B cell (primary cell): ENCODE results near the gene PFDN1. TPM values are rescaled to one million over a fixed set of nuclear protein-coding genes. Genes with fewer than 3 reads are reported as not detected.

Experiments
- ATAC-seq: fragments of 200-7000 bp; cut with Tn5 transposase; one replicate; pipeline ENCODE4 v1.10.0; 2021; ENCODE audit warnings: low read depth, mild to moderate bottlenecking, moderate number of reproducible peaks, moderate library complexity
- CTCF ChIA-PET: fragments of 350-600 bp; sonication (Branson Sonifier 250); formaldehyde crosslinking; loops from one replicate; lab custom pipeline; 2021; ENCODE audit warnings: antibody characterized with exemption, inconsistent platforms; lab: Charles Lee
- POLR2A ChIA-PET: fragments of 350-600 bp; sonication (Branson Sonifier 250); formaldehyde crosslinking; loops from one replicate; lab custom pipeline; 2021; ENCODE audit warnings: antibody characterized with exemption; lab: Charles Lee
- DNase-seq: peaks from one replicate; pipeline ENCODE4 v3.0.0; 2013
- H2AFZ ChIP-seq: 2 replicates; pipeline ENCODE4 v1.6.1; 2012; ENCODE audit warnings: mild to moderate bottlenecking, low read depth, low read length; ENCODE audit not compliant: insufficient read depth, poor library complexity, severe bottlenecking
- H3K27ac ChIP-seq, 2 donors: 1 replicate in 1 of 2; 2 replicates in 1 of 2; pipeline ENCODE4 v1.5.1; 2012 to 2013; ENCODE audit warnings: low read length in 2 of 2, mild to moderate bottlenecking in 2 of 2, moderate library complexity in 1 of 2
- H3K27me3 ChIP-seq, 4 experiments: fragments of 200-600 bp in 1 of 4; sonication (generic) in 1 of 4; replicated peaks in 1 of 4; 1 replicate in 2 of 4; 2 replicates in 2 of 4; pipeline versions ENCODE4 v1.6.1 to v1.7.0; 2013 to 2016; ENCODE audit warnings: low read length in 3 of 4, mild to moderate bottlenecking in 2 of 4, mixed read lengths in 1 of 4, moderate library complexity in 1 of 4; ENCODE audit not compliant: insufficient read depth in 4 of 4, control insufficient read depth in 3 of 4; ENCODE audit errors: control extremely low read depth in 1 of 4
- H3K36me3 ChIP-seq, 2 experiments: replicated peaks in 1 of 2; 1 replicate in 1 of 2; 2 replicates in 1 of 2; pipeline versions ENCODE4 v1.6.1 to v1.7.1; 2013; ENCODE audit warnings: low read length in 1 of 2; ENCODE audit not compliant: insufficient read depth in 2 of 2, control insufficient read depth in 1 of 2; ENCODE audit errors: control extremely low read depth in 1 of 2, extremely low read depth in 1 of 2
- H3K4me1 ChIP-seq, 2 donors: fragments of 200-600 bp in 1 of 2; sonication (generic) in 1 of 2; 1 replicate in 1 of 2; 2 replicates in 1 of 2; pipeline versions ENCODE4 v1.5.1 to v1.6.1; 2013 to 2017; ENCODE audit warnings: low read length in 2 of 2; ENCODE audit not compliant: control insufficient read depth in 2 of 2, insufficient read depth in 2 of 2
- H3K4me2 ChIP-seq: replicated peaks from 2 replicates; pipeline ENCODE3; 2012; ENCODE audit warnings: mild to moderate bottlenecking, low read depth, low read length; ENCODE audit not compliant: poor library complexity, severe bottlenecking
- H3K4me3 ChIP-seq, 5 experiments: fragments of 200-600 bp in 1 of 5; sonication (generic) in 1 of 5; 1 replicate in 3 of 5; 2 replicates in 2 of 5; pipeline versions ENCODE4 v1.5.1 to v1.7.0; 2011 to 2016; ENCODE audit warnings: low read length in 4 of 5, mild to moderate bottlenecking in 4 of 5, low read depth in 2 of 5, control low read depth in 1 of 5, moderate library complexity in 1 of 5; ENCODE audit not compliant: insufficient read depth in 1 of 5; ENCODE audit errors: control extremely low read depth in 1 of 5, extremely low read depth in 1 of 5
- H3K79me2 ChIP-seq: fragments of 200-600 bp; sonication (generic); one replicate; pipeline ENCODE4 v1.6.0; 2016; ENCODE audit warnings: low read length; ENCODE audit not compliant: control insufficient read depth, insufficient read depth
- H3K9ac ChIP-seq: fragments of 200-600 bp; sonication (generic); 2 replicates; pipeline ENCODE4 v1.6.1; 2017; ENCODE audit warnings: mild to moderate bottlenecking, low read length, moderate library complexity
- H3K9me3 ChIP-seq, 3 donors: one replicate each; pipeline versions ENCODE4 v1.6.1 to v1.7.1; 2013; ENCODE audit warnings: low read length in 2 of 3; ENCODE audit not compliant: control insufficient read depth in 2 of 3, insufficient read depth in 1 of 3; ENCODE audit errors: control extremely low read depth in 1 of 3
- H4K20me1 ChIP-seq: 2 replicates; pipeline ENCODE4 v1.6.0; 2012; ENCODE audit warnings: mild to moderate bottlenecking, low read length; ENCODE audit not compliant: insufficient read depth, control insufficient read depth, poor library complexity, severe bottlenecking
- H3K27ac Mint-ChIP-seq: one replicate; pipeline ENCODE4 v1.8.0; 2021; ENCODE audit warnings: mixed read lengths
- H3K27me3 Mint-ChIP-seq: one replicate; pipeline ENCODE4 v1.8.0; 2021; ENCODE audit warnings: mixed read lengths
- H3K4me1 Mint-ChIP-seq: one replicate; pipeline ENCODE4 v1.8.0; 2021; ENCODE audit warnings: mixed read lengths
- H3K4me3 Mint-ChIP-seq: one replicate; pipeline ENCODE4 v1.8.0; 2021; ENCODE audit warnings: mixed read lengths
- H3K9me3 Mint-ChIP-seq: one replicate; pipeline ENCODE4 v1.8.0; 2022; ENCODE audit warnings: mixed read lengths; ENCODE audit not compliant: insufficient read depth
- EZH2 ChIP-seq: IDR thresholded peaks from 2 replicates; pipeline ENCODE4 v1.6.1; 2012; ENCODE audit warnings: borderline replicate concordance, low read depth, mild to moderate bottlenecking, moderate library complexity, low read length; ENCODE audit not compliant: insufficient read depth, poor library complexity, severe bottlenecking
- WGBS: methylation state at CpG from one replicate; pipeline ENCODE4 v1.1.5; 2013; ENCODE audit warnings: missing lambda C conversion rate; ENCODE audit not compliant: insufficient coverage; 5-methylcytosine and 5-hydroxymethylcytosine counted together
- intact Hi-C: fragments of 100-400 bp; cut with micrococcal nuclease; formaldehyde crosslinking; loops from one replicate; pipeline ENCODE4 v1.10.0; 2022
- polyA plus RNA-seq: library from polyadenylated mRNA; depleted of rRNA; stranded (reverse); fragments of >200 nt; gene quantifications from 2 replicates; pipeline ENCODE4 v1.2.3, GENCODE V29; 2012
- total RNA-seq, 2 donors: library from RNA; stranded (reverse); fragments of 120-200 nt in 1 of 2; gene quantifications; 1 replicate in 1 of 2; 2 replicates in 1 of 2; pipeline versions ENCODE4 v1.2.3 to v1.2.4, GENCODE V29; 2013 to 2022
- TF ChIP-seq, protein P1 (sequence below): fragments of 200-600 bp; IDR thresholded peaks from one replicate; pipeline ENCODE4 v1.8.0; 2022; ENCODE audit warnings: antibody characterized with exemption, mild to moderate bottlenecking

Gene PFDN1
- total and polyA plus RNA-seq, 2 donors (not counting 1 experiment from before 2014, with no cell fraction given) = 30.3 to 31.2 TPM

DNA sequence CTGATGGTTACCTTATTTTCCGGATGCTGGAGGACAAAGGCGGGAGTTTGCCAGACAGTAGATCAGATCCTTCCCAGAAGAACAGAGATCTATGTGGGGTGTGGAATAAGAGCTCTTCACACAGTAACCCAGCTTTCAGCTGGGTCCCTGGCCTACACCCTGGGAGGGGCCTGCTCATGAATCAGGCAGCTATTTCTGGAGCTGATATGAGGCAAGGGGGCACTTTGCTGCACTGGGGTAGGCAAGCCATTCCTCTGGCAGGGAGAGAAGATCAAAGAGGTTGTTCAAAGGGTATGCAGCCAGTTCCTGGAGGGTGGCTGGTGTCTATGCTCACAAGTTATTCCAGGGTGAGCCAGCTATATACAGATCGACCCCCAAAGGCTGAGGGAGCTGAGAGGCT lies 79.3 kb downstream of the PFDN1 start:
- ChIA-PET POLR2A (no interaction called here), CTCF (interaction anchor here (0.6 to 1.8 kb wide), 3 partner anchors 16 to 497 kb away, joined by 3 to 4 read pairs (median 3); no protein-coding TSS in a partner anchor)
- WGBS = no CpG with 5 or more reads among the region's 3 CpGs
- Histone ChIP-seq H4K20me1 (no peaks in the 10 kb centered on the region), H3K4me2 (no peak overlapping the region), H3K27ac (no peak overlapping the region), H3K4me1 (no peaks in the 10 kb centered on the region), H3K79me2 (no peaks in the 10 kb centered on the region), H3K9ac (no peak overlapping the region), H3K9me3 (no peaks in the 10 kb centered on the region), H3K36me3 (no peaks in the 10 kb centered on the region), H2AFZ (no peak overlapping the region), H3K4me3 (no peak overlapping the region), H3K27me3 (no peaks in the 10 kb centered on the region)
- H3K4me3 Mint-ChIP-seq = no peak overlapping the region
- H3K27me3 Mint-ChIP-seq = no peaks in the 10 kb centered on the region
- H3K9me3 Mint-ChIP-seq = no peaks in the 10 kb centered on the region
- H3K4me1 Mint-ChIP-seq = no peaks in the 10 kb centered on the region
- TF ChIP-seq, protein P1, sequence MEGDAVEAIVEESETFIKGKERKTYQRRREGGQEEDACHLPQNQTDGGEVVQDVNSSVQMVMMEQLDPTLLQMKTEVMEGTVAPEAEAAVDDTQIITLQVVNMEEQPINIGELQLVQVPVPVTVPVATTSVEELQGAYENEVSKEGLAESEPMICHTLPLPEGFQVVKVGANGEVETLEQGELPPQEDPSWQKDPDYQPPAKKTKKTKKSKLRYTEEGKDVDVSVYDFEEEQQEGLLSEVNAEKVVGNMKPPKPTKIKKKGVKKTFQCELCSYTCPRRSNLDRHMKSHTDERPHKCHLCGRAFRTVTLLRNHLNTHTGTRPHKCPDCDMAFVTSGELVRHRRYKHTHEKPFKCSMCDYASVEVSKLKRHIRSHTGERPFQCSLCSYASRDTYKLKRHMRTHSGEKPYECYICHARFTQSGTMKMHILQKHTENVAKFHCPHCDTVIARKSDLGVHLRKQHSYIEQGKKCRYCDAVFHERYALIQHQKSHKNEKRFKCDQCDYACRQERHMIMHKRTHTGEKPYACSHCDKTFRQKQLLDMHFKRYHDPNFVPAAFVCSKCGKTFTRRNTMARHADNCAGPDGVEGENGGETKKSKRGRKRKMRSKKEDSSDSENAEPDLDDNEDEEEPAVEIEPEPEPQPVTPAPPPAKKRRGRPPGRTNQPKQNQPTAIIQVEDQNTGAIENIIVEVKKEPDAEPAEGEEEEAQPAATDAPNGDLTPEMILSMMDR = no peak
- TF ChIP-seq EZH2 = no peak
- intact Hi-C loops = no loop called here
- ATAC-seq = no peak
- H3K27ac Mint-ChIP-seq = no peak overlapping the region
- DNase-seq = no peak

DNA sequence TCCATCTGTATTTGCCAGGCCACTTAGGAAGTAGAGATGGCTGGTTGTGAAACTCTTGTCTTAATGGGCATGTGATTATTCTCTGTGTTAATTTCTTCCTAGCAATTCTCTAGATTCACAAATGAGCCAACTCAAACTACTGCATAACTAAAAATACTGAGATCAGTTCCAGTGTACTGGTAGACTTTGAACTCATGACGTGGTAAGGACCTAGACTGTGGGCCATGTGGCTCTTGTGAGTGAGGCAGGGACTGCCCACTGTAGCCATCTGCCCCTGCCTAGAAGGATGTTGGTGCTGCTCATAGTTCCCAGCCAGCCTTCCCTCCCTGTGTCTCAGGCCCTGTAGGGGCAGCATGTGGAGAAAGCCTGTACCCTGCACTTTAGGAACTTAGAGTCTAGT lies 80.5 kb downstream of the PFDN1 start:
- no peak overlapping the region for H3K4me3 ChIP-seq
- 100% methylated on average over 1 of the region's 1 CpG for WGBS
- no peak overlapping the region for H3K9ac ChIP-seq
- H3K27me3 Mint-ChIP-seq = no peaks in the 10 kb centered on the region
- H3K4me3 Mint-ChIP-seq = no peak overlapping the region
- no peaks in the 10 kb centered on the region for H3K4me1 ChIP-seq
- no peak for DNase-seq
- no peaks in the 10 kb centered on the region for H3K36me3 ChIP-seq
- no peaks in the 10 kb centered on the region for H3K9me3 ChIP-seq
- H3K27me3 ChIP-seq = no peaks in the 10 kb centered on the region
- no peaks in the 10 kb centered on the region for H3K4me1 Mint-ChIP-seq
- ChIA-PET POLR2A (no interaction called here), CTCF (no interaction called here)
- no peaks in the 10 kb centered on the region for H3K9me3 Mint-ChIP-seq
- H3K27ac ChIP-seq = no peak overlapping the region
- H3K27ac Mint-ChIP-seq = no peak overlapping the region
- ATAC-seq = no peak
- intact Hi-C loops = no loop called here
- no peak overlapping the region for H3K4me2 ChIP-seq
- TF ChIP-seq, protein P1 = no peak
- no peak for TF ChIP-seq EZH2
- H2AFZ ChIP-seq = no peak overlapping the region
- no peaks in the 10 kb centered on the region for H4K20me1 ChIP-seq
- H3K79me2 ChIP-seq = no peaks in the 10 kb centered on the region
